Epithelial cell of esophagus (primary cell): ENCODE results near the gene AKAP4.

Experiments used
- DNase-seq: peaks from one replicate; pipeline ENCODE4 v3.0.0; 2010; ENCODE audit warnings: low read depth
- H3K4me3 ChIP-seq: 2 replicates; pipeline ENCODE4 v1.5.1; 2011; ENCODE audit warnings: mild to moderate bottlenecking, low read length, control low read depth
- TF ChIP-seq, protein P1 (sequence below): IDR thresholded peaks from 2 replicates; pipeline ENCODE4 v1.5.1; 2011; ENCODE audit warnings: low read depth, mild to moderate bottlenecking, low read length, control low read depth, inconsistent platforms; ENCODE audit not compliant: insufficient read depth; ENCODE audit errors: missing control alignments

The AKAP4 gene

DNA sequence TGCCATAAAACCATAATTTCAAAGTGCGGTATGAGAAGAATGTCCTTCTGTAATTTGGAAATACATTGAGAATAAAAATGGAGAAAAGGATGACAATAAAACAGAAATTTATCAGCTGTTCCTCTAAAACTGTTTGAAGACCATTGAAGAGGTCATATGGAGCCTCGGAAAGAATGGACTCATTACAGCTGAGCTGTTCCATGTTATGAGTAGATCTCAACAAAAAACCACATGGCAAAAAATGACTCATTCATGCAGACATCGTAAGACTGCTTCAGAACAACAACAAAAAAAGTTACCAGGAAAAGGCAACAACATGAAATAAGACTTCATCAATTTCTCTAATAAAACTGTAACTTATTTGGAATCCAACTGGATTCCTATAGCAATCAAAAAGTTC lies 39.7 kb downstream of the AKAP4 start:
- TF ChIP-seq, protein P1, sequence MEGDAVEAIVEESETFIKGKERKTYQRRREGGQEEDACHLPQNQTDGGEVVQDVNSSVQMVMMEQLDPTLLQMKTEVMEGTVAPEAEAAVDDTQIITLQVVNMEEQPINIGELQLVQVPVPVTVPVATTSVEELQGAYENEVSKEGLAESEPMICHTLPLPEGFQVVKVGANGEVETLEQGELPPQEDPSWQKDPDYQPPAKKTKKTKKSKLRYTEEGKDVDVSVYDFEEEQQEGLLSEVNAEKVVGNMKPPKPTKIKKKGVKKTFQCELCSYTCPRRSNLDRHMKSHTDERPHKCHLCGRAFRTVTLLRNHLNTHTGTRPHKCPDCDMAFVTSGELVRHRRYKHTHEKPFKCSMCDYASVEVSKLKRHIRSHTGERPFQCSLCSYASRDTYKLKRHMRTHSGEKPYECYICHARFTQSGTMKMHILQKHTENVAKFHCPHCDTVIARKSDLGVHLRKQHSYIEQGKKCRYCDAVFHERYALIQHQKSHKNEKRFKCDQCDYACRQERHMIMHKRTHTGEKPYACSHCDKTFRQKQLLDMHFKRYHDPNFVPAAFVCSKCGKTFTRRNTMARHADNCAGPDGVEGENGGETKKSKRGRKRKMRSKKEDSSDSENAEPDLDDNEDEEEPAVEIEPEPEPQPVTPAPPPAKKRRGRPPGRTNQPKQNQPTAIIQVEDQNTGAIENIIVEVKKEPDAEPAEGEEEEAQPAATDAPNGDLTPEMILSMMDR: no peak
- H3K4me3 ChIP-seq: no peak overlapping the region
- peak; percentile 2 for DNase-seq

DNA sequence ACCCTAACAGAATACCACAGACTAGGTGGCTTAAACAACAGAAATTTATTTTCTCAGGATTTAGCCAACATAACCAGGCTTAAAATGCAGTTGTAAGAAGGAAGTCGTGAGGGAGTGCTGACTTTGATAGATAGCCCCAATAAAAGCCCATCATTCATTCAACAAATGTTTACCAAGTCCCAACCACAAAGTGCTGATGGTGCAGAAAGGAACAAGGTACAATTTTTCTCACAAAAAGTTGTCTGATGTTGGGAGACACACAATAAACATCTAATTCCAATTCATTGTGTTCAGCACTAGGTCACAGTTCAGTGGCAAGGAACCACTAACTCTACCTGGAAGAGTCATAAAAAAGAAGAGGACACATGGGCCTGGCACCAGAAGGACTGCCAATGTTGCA lies 42.2 kb downstream of the AKAP4 start:
- DNase-seq: no peak
- H3K4me3 ChIP-seq: no peak overlapping the region
- TF ChIP-seq, protein P1: no peak

DNA sequence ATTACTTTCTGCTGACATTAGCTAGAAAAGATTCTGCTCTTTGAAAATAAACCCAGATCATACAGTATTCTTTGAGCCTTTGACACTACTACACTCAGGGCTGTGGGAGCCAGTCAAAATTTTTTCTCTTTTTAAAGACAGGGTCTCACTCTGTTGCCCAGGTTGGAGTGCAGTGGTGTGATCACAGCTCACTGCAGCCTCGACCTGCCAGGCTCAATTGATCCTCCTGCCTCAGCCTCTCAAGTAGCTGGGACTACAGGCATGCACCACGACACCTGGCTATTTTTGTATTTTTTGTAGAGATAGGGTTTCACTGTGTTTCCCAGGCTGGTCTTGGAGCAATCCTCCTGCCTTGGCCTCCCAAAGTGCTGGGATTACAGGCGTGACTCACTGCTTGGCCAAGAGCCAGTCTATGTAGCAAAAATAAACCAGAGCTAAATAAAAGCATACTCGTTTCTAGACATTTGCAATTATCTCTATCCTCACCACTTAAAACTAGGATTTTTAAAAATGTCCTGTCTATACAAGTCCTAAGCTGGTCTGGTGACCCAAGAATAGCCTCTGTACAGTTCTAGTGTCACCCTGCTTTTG lies 43.2 kb downstream of the AKAP4 start:
- TF ChIP-seq, protein P1: no peak
- peak; percentile 11 for DNase-seq
- H3K4me3 ChIP-seq: no peak overlapping the region

DNA sequence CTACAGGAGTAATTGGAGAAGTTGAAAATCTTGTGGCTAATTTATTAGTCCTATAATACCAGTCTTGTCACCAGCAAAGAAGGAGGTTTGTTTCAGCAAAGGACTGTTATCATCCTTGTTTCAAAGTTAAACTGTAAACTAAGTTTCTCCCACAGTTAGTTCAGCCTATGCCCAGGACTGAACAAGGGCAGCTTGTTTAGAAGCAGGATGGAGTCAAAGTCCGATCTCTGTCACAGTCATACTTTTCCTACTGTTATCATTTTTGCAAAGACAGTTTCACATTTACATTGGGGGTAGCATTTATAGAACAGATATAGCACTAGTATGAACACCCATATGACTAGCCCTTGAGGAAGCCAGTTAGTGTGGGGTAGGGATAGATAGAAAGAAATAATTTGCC lies 46.4 kb downstream of the AKAP4 start:
- no peak overlapping the region for H3K4me3 ChIP-seq
- TF ChIP-seq, protein P1: no peak
- no peak for DNase-seq

DNA sequence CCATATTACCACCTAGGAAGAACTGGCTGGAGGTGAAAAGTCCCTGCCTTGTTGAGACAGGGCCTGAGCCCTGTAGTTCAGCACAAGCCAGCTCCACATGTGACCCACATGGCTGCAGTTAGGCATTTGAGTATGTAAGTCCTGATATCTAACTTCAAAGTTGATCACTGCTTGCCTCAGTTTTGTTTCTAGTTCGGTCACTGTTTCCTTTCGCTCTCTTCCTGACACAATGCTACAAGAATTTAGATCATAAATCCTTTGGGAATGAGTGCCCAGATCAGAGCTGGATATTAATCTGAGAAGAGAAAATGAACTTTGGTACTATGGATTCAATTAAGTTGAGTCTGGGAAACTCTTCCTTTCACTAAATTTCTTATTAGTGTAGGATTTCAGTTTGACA lies 48.4 kb downstream of the AKAP4 start:
- DNase-seq: no peak
- H3K4me3 ChIP-seq: no peak overlapping the region
- TF ChIP-seq, protein P1: no peak

DNA sequence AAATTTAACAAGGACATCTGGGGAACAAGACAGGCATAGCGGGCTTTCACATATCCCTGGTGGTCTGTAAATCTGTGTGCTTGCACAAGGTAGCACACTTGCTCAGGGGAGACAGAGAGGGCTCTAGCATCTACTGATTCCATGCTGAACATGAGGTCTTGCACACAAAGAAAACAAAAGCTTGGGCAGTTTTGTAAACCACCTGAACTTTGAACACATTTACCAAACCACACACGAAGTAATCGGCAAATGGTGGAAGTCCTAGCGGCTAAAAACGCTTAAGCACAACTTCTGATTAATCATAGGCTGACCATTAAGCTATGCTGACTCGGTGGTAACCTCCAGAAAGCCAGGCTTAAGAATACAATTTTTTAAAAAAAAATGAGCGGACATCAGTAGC lies 52.8 kb downstream of the AKAP4 start:
- TF ChIP-seq, protein P1: no peak
- H3K4me3 ChIP-seq: no peak overlapping the region
- DNase-seq: no peak
